A549 treated with DMSO at 1 μM for 4 hours (cell line): ENCODE measurements around the gene RFX1. TPM values are rescaled to one million over a fixed set of nuclear protein-coding genes. Genes with fewer than 3 reads are reported as not detected.

ENCODE experiments used
- total RNA-seq: library from RNA; stranded (reverse); fragments of 200-300 nt; extraction: Qiagen RNA extraction; gene quantifications from 5 replicates; pipeline ENCODE4 v1.2.3, GENCODE V29; 2022; ENCODE audit warnings: low read depth

Gene RFX1
- total RNA-seq: 4.2 to 7.2 TPM (median 5.7 TPM) in 5 replicates

DNA sequence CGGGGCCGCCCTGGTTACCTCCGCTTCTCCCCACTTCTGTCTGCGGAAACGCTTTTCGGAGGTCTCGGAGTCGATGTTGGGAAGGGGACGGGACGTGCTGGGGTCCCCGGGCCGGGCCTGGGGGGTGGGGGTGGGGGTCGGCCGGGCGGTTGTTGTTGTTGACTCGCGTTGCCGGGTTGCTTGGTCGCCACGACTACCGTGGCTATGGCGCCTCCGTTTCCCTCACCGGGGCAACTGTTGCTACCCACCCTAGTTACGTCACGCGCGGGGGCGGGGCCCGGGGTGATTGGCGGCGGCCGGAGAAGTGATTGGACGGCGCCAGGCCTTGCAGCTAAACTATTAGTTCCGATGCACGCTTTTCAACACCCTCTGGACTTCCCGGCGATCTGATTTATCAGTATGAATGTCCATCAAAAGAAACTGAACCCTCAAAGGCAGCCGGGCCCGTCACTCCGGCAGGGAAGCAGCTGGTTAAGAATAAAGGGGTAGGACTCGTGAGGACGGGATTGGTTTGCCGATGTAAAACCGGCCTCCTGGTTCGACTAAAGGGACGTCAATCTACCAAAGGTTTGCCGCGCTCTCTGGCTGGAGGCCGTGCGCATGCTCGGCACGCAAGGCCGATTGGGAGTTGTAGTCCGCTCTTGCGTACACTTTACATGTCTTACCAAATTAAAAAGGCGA lies at the start of gene RFX1:
Gene RFX1 (minus strand): TSS at position 236 of the 681 bp plus-strand sequence. CDS start 12,477 bp downstream, outside the sequence.

DNA sequence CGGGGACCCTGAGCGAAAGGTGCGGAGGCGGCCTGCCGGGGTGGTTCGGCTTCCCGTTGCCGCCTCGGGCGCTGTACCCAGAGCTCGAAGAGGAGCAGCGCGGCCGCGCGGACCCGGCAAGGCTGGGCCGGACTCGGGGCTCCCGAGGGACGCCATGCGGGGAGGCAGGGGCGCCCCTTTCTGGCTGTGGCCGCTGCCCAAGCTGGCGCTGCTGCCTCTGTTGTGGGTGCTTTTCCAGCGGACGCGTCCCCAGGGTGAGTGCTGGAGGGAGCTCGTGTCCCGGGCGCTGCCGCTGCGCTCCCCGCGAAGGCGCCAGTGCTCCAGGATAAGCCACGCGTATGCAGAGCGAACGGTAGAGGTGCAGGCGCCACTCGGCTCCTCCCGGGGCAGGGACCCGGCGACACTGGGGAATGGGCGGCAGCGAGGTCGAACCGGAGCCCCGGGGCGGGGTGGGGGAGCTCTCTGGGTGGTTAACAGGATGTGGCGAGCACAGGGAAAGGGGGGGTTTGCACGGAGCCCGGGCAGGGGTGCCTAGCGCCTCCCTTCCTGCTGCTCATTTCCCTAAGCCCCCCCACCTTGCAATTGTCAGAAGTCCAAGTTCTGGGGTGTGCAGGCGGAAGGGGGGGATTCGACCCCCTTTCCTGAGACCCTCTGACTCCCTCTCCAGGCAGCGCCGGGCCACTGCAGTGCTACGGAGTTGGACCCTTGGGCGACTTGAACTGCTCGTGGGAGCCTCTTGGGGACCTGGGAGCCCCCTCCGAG lies 25.8 kb upstream of the RFX1 start, which contains the start of gene IL27RA:
Gene IL27RA (plus strand): TSS at position 44 of the 762 bp plus-strand sequence. CDS start 111 bp downstream, at position 155.

DNA sequence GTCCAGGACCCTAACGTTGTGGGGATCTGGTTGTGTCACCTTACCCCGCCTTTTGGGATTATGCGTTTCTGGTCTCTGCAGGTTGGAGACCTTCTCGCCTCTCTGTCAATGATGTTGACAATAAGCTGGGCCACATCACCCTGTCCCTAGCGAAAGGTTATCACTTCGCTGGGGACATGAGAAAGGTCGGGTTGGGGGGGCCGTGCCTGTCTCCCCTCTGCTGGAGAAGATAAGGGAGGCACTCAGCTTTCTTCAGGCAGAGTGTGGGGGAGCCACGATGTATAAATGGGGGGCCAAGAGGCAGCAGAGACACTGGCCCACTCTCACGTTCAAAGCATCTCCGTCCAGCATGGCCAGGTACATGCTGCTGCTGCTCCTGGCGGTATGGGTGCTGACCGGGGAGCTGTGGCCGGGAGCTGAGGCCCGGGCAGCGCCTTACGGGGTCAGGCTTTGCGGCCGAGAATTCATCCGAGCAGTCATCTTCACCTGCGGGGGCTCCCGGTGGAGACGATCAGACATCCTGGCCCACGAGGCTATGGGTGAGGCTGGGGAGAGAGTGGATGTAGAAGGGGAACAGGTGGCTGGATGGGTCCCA lies 21.8 kb upstream of the RFX1 start, which contains the start of gene RLN3:
Gene RLN3 (plus strand): TSS at position 293 of the 595 bp plus-strand sequence. CDS start 57 bp downstream, at position 350.

DNA sequence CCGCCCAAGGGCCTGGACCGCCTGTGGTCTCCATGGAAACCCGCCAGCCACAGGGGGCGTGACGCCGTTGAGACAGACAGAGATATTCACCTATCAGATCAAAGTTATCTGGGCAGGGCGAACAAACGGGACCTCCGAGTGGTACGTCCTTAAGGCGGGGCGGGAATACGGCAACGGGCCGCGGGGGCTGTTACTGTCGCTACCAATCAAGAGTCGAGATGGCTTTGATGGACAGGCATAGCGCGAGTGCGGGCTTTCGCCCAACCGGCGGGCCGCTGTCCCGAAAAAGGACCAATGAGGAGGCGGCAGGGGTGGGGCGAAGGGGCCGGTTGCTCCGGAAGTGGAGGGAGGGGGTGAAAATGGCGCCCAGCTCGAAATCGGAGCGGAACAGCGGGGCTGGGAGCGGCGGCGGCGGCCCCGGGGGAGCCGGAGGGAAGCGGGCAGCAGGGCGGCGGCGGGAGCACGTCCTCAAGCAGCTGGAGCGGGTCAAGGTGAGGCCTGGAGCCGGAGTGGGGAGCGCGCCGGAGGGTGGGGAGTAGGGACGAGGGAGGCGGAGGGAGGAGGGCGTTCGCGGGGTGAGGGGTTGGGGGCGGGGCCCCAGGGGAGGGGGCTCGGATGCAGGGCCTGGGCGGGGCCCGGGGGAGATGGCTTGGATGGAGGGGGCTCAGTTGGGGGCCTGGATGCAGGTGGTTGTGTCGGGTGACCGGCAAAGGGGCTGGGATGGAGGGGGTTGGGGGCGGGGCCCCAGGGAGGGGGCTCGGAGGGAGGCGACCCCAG lies 53.8 kb downstream of the RFX1 start, which contains the start of gene DCAF15:
Gene DCAF15 (plus strand): TSS at position 356 of the 777 bp plus-strand sequence. CDS start 4 bp downstream, at position 360.

GRCh38 chr19:13938301-13939064 lies 67.6 kb downstream of the RFX1 start, which contains the start of gene PODNL1:
TSS of gene PODNL1 (minus strand) at chr19:13938417. CDS start at chr19:13938181, 236 bp downstream.

Other genes starting within 250 kb of the RFX1 start
- 9.1 to 17.5 TPM (median 15.4 TPM) in 5 replicates for gene MRI1, start 241.8 kb downstream of the RFX1 start, total RNA-seq
- gene C19orf53, start 231.9 kb downstream of the RFX1 start, total RNA-seq: 145 to 201 TPM (median 198 TPM) in 5 replicates
- gene ZSWIM4, start 210.9 kb downstream of the RFX1 start, total RNA-seq: 6.9 to 11.1 TPM (median 10.6 TPM) in 5 replicates
- 2.8 to 4.3 TPM (median 3.3 TPM) in 5 replicates for gene NANOS3, start 129.2 kb downstream of the RFX1 start, total RNA-seq
- gene BRME1, start 100.2 kb downstream of the RFX1 start, total RNA-seq: 0.27 to 0.42 TPM (median 0.32 TPM) in 4 of 5 replicates, not detected in the other
- gene CC2D1A, start 100.1 kb downstream of the RFX1 start, total RNA-seq: 7.5 to 12.5 TPM (median 10.5 TPM) in 5 replicates
- gene PODNL1, start 67.9 kb downstream of the RFX1 start, total RNA-seq: 1.0 to 1.5 TPM (median 1.4 TPM) in 5 replicates
- gene DCAF15, start 53.8 kb downstream of the RFX1 start, total RNA-seq: 18.0 to 22.4 TPM (median 18.5 TPM) in 5 replicates
- not detected in 5 replicates for gene RLN3, start 21.8 kb upstream of the RFX1 start, total RNA-seq
- gene IL27RA, start 25.4 kb upstream of the RFX1 start, total RNA-seq: 9.0 to 12.6 TPM (median 11.6 TPM) in 5 replicates
- gene PALM3, start 55.8 kb upstream of the RFX1 start, total RNA-seq: 1.8 to 2.5 TPM (median 2.0 TPM) in 5 replicates
- gene MISP3, start 66.5 kb upstream of the RFX1 start, total RNA-seq: 3.4 to 3.6 TPM (median 3.6 TPM) in 5 replicates
- gene C19orf67, start 79.5 kb upstream of the RFX1 start, total RNA-seq: not detected in 5 replicates
- gene SAMD1, start 84.4 kb upstream of the RFX1 start, total RNA-seq: 32.8 to 49.0 TPM (median 43.8 TPM) in 5 replicates
- gene PRKACA, start 111.4 kb upstream of the RFX1 start, total RNA-seq: 33.2 to 37.4 TPM (median 37.2 TPM) in 5 replicates
- 30.6 to 36.4 TPM (median 33.9 TPM) in 5 replicates for gene ASF1B, start 130.3 kb upstream of the RFX1 start, total RNA-seq
- 2.2 to 3.6 TPM (median 3.3 TPM) in 5 replicates for gene ADGRL1, start 199.8 kb upstream of the RFX1 start, total RNA-seq